Sigmoid colon (tissue), 4 donors: Measurements from ENCODE around the gene LCE2D.

Experiments used
- CTCF ChIP-seq, 4 experiments: fragments of 450-650 bp in 3 of 4; fragments of 200-600 bp in 1 of 4; IDR thresholded peaks; one replicate each; pipeline ENCODE4 v1.5.1; 2016 to 2019; ENCODE audit warnings: antibody characterized with exemption in 4 of 4, mild to moderate bottlenecking in 3 of 4, moderate library complexity in 2 of 4
- EP300 ChIP-seq, 4 donors: sonication (generic); formaldehyde crosslinking; IDR thresholded peaks; one replicate each; pipeline ENCODE4 v1.6.1; 2017; ENCODE audit warnings: antibody characterized with exemption in 4 of 4
- POLR2A ChIP-seq, 2 donors: fragments of 450-650 bp; IDR thresholded peaks; one replicate each; pipeline ENCODE4 v1.6.1; 2016; ENCODE audit warnings: antibody characterized with exemption in 2 of 2, mild to moderate bottlenecking in 2 of 2, moderate library complexity in 2 of 2
- POLR2AphosphoS5 ChIP-seq, 4 donors: sonication (generic); formaldehyde crosslinking; IDR thresholded peaks; one replicate each; pipeline ENCODE4 v1.6.1; 2017; ENCODE audit warnings: antibody characterized with exemption in 4 of 4

GRCh38 chr1:152613511-152613910 lies 49.7 kb upstream of the LCE2D start, which contains the start of gene LCE3B:
- no peak for TF ChIP-seq EP300 (IDR thresholded peaks at IDR 0.05)
- TF ChIP-seq CTCF (IDR thresholded peaks at IDR 0.05), result no peak
- TF ChIP-seq POLR2A (IDR thresholded peaks at IDR 0.05), result no peak
- TF ChIP-seq POLR2AphosphoS5 (IDR thresholded peaks at IDR 0.05), result no peak
